ENCODE measurements around the gene NCK1.

DNA sequence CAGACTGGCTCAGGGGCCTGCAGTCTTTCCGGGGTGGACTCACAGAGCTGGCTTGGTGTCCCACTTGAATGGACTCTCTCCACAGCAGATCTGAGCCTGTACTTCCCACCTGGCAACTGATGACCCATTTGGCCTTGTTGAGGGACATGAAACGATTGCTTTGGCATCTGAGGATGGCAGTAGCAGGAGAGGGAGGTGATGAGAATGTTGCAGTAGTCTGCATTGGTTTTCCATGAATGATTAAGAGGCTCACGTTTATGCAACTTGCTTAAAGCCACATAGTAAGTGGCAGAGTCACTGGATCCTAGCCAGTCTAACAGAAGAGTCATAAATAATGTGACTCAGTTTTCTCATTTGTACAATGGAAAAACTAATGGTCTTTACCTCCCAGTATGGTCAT is 117.7 kb downstream of the NCK1 start:
- TF ChIP-seq SUZ12 (IDR thresholded peaks at IDR 0.05; ENCODE audit: extremely low read depth, insufficient read depth, insufficient read length) (no peak), YY1 (IDR thresholded peaks at IDR 0.05; ENCODE audit: insufficient read depth, insufficient read length) (no peak)

All from NT2/D1 (cell line).